Measurements from ENCODE around the gene MARK4.
"Not testable (repeated sequence)": the region's sequence is repeated elsewhere in the genome, so short reads cannot be mapped to it uniquely, and the experiment has no call there.

Gene MARK4

GRCh38 chr19:45269939-45270338 lies 18.9 kb downstream of the MARK4 start:
- H3K27me3 ChIP-seq (ENCODE audit: control insufficient read depth in 1 of 2, insufficient read depth in 2 of 2, low read length in 2 of 2); H3K4me1 ChIP-seq (ENCODE audit: control insufficient read depth in 1 of 2, insufficient read depth in 2 of 2, low read length in 2 of 2); H3K9me3 ChIP-seq (ENCODE audit: control insufficient read depth in 1 of 2, low read length in 2 of 2); H3K4me3 ChIP-seq (ENCODE audit: low read depth in 1 of 2, low read length in 2 of 2); H3K9ac ChIP-seq (ENCODE audit: low read depth in 1 of 2, low read length in 2 of 2); H3K27ac ChIP-seq (ENCODE audit: low read depth, low read length): not testable (repeated sequence)
- peaks cover 0 to 22% of the 10 kb centered on the region in 2 donors for H3K36me3 ChIP-seq (ENCODE audit: control insufficient read depth in 1 of 2, insufficient read depth in 2 of 2, low read length in 2 of 2)

GRCh38 chr19:45271098-45271734 lies 20.1 kb downstream of the MARK4 start:
- Histone ChIP-seq H3K4me1 (ENCODE audit: control insufficient read depth in 1 of 2, insufficient read depth in 2 of 2, low read length in 2 of 2) (no peaks in the 10 kb centered on the region), H3K4me3 (ENCODE audit: low read depth in 1 of 2, low read length in 2 of 2) (no peak overlapping the region), H3K27ac (ENCODE audit: low read depth, low read length) (no peak overlapping the region), H3K27me3 (ENCODE audit: control insufficient read depth in 1 of 2, insufficient read depth in 2 of 2, low read length in 2 of 2) (no peaks in the 10 kb centered on the region), H3K9ac (ENCODE audit: low read depth in 1 of 2, low read length in 2 of 2) (no peak overlapping the region), H3K36me3 (ENCODE audit: control insufficient read depth in 1 of 2, insufficient read depth in 2 of 2, low read length in 2 of 2) (peaks cover 0 to 22% of the 10 kb centered on the region in 2 donors), H3K9me3 (ENCODE audit: control insufficient read depth in 1 of 2, low read length in 2 of 2) (no peaks in the 10 kb centered on the region)

- Histone ChIP-seq H3K9me3 (ENCODE audit: control insufficient read depth in 1 of 2, low read length in 2 of 2) (no peaks in the 10 kb centered on the region), H3K4me1 (ENCODE audit: control insufficient read depth in 1 of 2, insufficient read depth in 2 of 2, low read length in 2 of 2) (no peaks in the 10 kb centered on the region), H3K27me3 (ENCODE audit: control insufficient read depth in 1 of 2, insufficient read depth in 2 of 2, low read length in 2 of 2) (no peaks in the 10 kb centered on the region), H3K9ac (ENCODE audit: low read depth in 1 of 2, low read length in 2 of 2) (no peak overlapping the region), H3K27ac (ENCODE audit: low read depth, low read length) (no peak overlapping the region), H3K36me3 (ENCODE audit: control insufficient read depth in 1 of 2, insufficient read depth in 2 of 2, low read length in 2 of 2) (peaks cover 0 to 22% of the 10 kb centered on the region in 2 donors), H3K4me3 (ENCODE audit: low read depth in 1 of 2, low read length in 2 of 2) (no peak overlapping the region)
Measured at GRCh38 chr19:45271735-45272108, 20.7 kb downstream of the MARK4 start.

- peaks cover 0 to 26% of the 10 kb centered on the region in 2 donors for H3K36me3 ChIP-seq (ENCODE audit: control insufficient read depth in 1 of 2, insufficient read depth in 2 of 2, low read length in 2 of 2)
- no peaks in the 10 kb centered on the region for H3K27me3 ChIP-seq (ENCODE audit: control insufficient read depth in 1 of 2, insufficient read depth in 2 of 2, low read length in 2 of 2)
- H3K4me1 ChIP-seq (ENCODE audit: control insufficient read depth in 1 of 2, insufficient read depth in 2 of 2, low read length in 2 of 2) = no peaks in the 10 kb centered on the region
- no peak overlapping the region for H3K9ac ChIP-seq (ENCODE audit: low read depth in 1 of 2, low read length in 2 of 2)
- H3K9me3 ChIP-seq (ENCODE audit: control insufficient read depth in 1 of 2, low read length in 2 of 2) = no peaks in the 10 kb centered on the region
- no peak overlapping the region for H3K4me3 ChIP-seq (ENCODE audit: low read depth in 1 of 2, low read length in 2 of 2)
- no peak overlapping the region for H3K27ac ChIP-seq (ENCODE audit: low read depth, low read length)
Measured at GRCh38 chr19:45273521-45273855, 22.4 kb downstream of the MARK4 start.

- Histone ChIP-seq H3K27me3 (ENCODE audit: control insufficient read depth in 1 of 2, insufficient read depth in 2 of 2, low read length in 2 of 2) (no peaks in the 10 kb centered on the region), H3K27ac (ENCODE audit: low read depth, low read length) (no peak overlapping the region), H3K9ac (ENCODE audit: low read depth in 1 of 2, low read length in 2 of 2) (no peak overlapping the region), H3K4me3 (ENCODE audit: low read depth in 1 of 2, low read length in 2 of 2) (no peak overlapping the region), H3K4me1 (ENCODE audit: control insufficient read depth in 1 of 2, insufficient read depth in 2 of 2, low read length in 2 of 2) (no peaks in the 10 kb centered on the region), H3K36me3 (ENCODE audit: control insufficient read depth in 1 of 2, insufficient read depth in 2 of 2, low read length in 2 of 2) (peaks cover 3 to 31% of the 10 kb centered on the region in 2 donors), H3K9me3 (ENCODE audit: control insufficient read depth in 1 of 2, low read length in 2 of 2) (no peaks in the 10 kb centered on the region)
Measured at GRCh38 chr19:45275370-45275971, 24.4 kb downstream of the MARK4 start.

GRCh38 chr19:45276284-45276687 lies 25.2 kb downstream of the MARK4 start:
- H3K9ac ChIP-seq (ENCODE audit: low read depth in 1 of 2, low read length in 2 of 2) = no peak overlapping the region
- peaks cover 3 to 33% of the 10 kb centered on the region in 2 donors for H3K36me3 ChIP-seq (ENCODE audit: control insufficient read depth in 1 of 2, insufficient read depth in 2 of 2, low read length in 2 of 2)

GRCh38 chr19:45278087-45278486 lies 27.0 kb downstream of the MARK4 start:
- Histone ChIP-seq H3K36me3 (ENCODE audit: control insufficient read depth in 1 of 2, insufficient read depth in 2 of 2, low read length in 2 of 2) (peaks cover 3 to 28% of the 10 kb centered on the region in 2 donors), H3K9ac (ENCODE audit: low read depth in 1 of 2, low read length in 2 of 2) (no peak overlapping the region), H3K4me1 (ENCODE audit: control insufficient read depth in 1 of 2, insufficient read depth in 2 of 2, low read length in 2 of 2) (no peaks in the 10 kb centered on the region), H3K27me3 (ENCODE audit: control insufficient read depth in 1 of 2, insufficient read depth in 2 of 2, low read length in 2 of 2) (no peaks in the 10 kb centered on the region), H3K9me3 (ENCODE audit: control insufficient read depth in 1 of 2, low read length in 2 of 2) (no peaks in the 10 kb centered on the region), H3K4me3 (ENCODE audit: low read depth in 1 of 2, low read length in 2 of 2) (no peak overlapping the region), H3K27ac (ENCODE audit: low read depth, low read length) (no peak overlapping the region)

More at GRCh38 chr19:45276284-45276687, 25.2 kb downstream of the MARK4 start:
- Histone ChIP-seq H3K27ac (ENCODE audit: low read depth, low read length) (no peak overlapping the region), H3K9me3 (ENCODE audit: control insufficient read depth in 1 of 2, low read length in 2 of 2) (no peaks in the 10 kb centered on the region), H3K27me3 (ENCODE audit: control insufficient read depth in 1 of 2, insufficient read depth in 2 of 2, low read length in 2 of 2) (no peaks in the 10 kb centered on the region), H3K4me1 (ENCODE audit: control insufficient read depth in 1 of 2, insufficient read depth in 2 of 2, low read length in 2 of 2) (no peaks in the 10 kb centered on the region), H3K4me3 (ENCODE audit: low read depth in 1 of 2, low read length in 2 of 2) (no peak overlapping the region)

GRCh38 chr19:45279587-45280192 lies 28.6 kb downstream of the MARK4 start:
- H3K36me3 ChIP-seq (ENCODE audit: control insufficient read depth in 1 of 2, insufficient read depth in 2 of 2, low read length in 2 of 2) = peaks cover 3 to 23% of the 10 kb centered on the region in 2 donors
- no peaks in the 10 kb centered on the region for H3K9me3 ChIP-seq (ENCODE audit: control insufficient read depth in 1 of 2, low read length in 2 of 2)
- H3K9ac ChIP-seq (ENCODE audit: low read depth in 1 of 2, low read length in 2 of 2) = no peak overlapping the region
- H3K27me3 ChIP-seq (ENCODE audit: control insufficient read depth in 1 of 2, insufficient read depth in 2 of 2, low read length in 2 of 2) = no peaks in the 10 kb centered on the region
- no peak overlapping the region for H3K27ac ChIP-seq (ENCODE audit: low read depth, low read length)
- no peak overlapping the region for H3K4me3 ChIP-seq (ENCODE audit: low read depth in 1 of 2, low read length in 2 of 2)
- no peaks in the 10 kb centered on the region for H3K4me1 ChIP-seq (ENCODE audit: control insufficient read depth in 1 of 2, insufficient read depth in 2 of 2, low read length in 2 of 2)

- H3K4me3 ChIP-seq (ENCODE audit: low read depth in 1 of 2, low read length in 2 of 2) = no peak overlapping the region
- no peaks in the 10 kb centered on the region for H3K27me3 ChIP-seq (ENCODE audit: control insufficient read depth in 1 of 2, insufficient read depth in 2 of 2, low read length in 2 of 2)
- H3K9ac ChIP-seq (ENCODE audit: low read depth in 1 of 2, low read length in 2 of 2) = no peak overlapping the region
- H3K4me1 ChIP-seq (ENCODE audit: control insufficient read depth in 1 of 2, insufficient read depth in 2 of 2, low read length in 2 of 2) = no peaks in the 10 kb centered on the region
- H3K27ac ChIP-seq (ENCODE audit: low read depth, low read length) = no peak overlapping the region
- peaks cover 3 to 21% of the 10 kb centered on the region in 2 donors for H3K36me3 ChIP-seq (ENCODE audit: control insufficient read depth in 1 of 2, insufficient read depth in 2 of 2, low read length in 2 of 2)
- H3K9me3 ChIP-seq (ENCODE audit: control insufficient read depth in 1 of 2, low read length in 2 of 2) = no peaks in the 10 kb centered on the region
Measured at GRCh38 chr19:45280471-45280961, 29.4 kb downstream of the MARK4 start.

- Histone ChIP-seq H3K9ac (ENCODE audit: low read depth in 1 of 2, low read length in 2 of 2) (no peak overlapping the region), H3K27me3 (ENCODE audit: control insufficient read depth in 1 of 2, insufficient read depth in 2 of 2, low read length in 2 of 2) (no peaks in the 10 kb centered on the region), H3K4me3 (ENCODE audit: low read depth in 1 of 2, low read length in 2 of 2) (no peak overlapping the region), H3K27ac (ENCODE audit: low read depth, low read length) (no peak overlapping the region), H3K9me3 (ENCODE audit: control insufficient read depth in 1 of 2, low read length in 2 of 2) (no peaks in the 10 kb centered on the region), H3K36me3 (ENCODE audit: control insufficient read depth in 1 of 2, insufficient read depth in 2 of 2, low read length in 2 of 2) (peaks cover 3 to 18% of the 10 kb centered on the region in 2 donors), H3K4me1 (ENCODE audit: control insufficient read depth in 1 of 2, insufficient read depth in 2 of 2, low read length in 2 of 2) (no peaks in the 10 kb centered on the region)
Measured at GRCh38 chr19:45283443-45284033, 32.5 kb downstream of the MARK4 start.
